GM10248 (cell line): ENCODE data around the gene ZRANB1.

Experiments
- CTCF ChIA-PET: fragments of 300-600 bp; sonication (Branson Sonifier 250); formaldehyde crosslinking; extraction: SDS; loops from one replicate; lab custom pipeline; 2021; ENCODE audit warnings: antibody characterized with exemption; lab: Yijun Ruan, JAX
- POLR2A ChIA-PET: fragments of 350-650 bp; sonication (Branson Sonifier 250); formaldehyde crosslinking; extraction: SDS; loops from one replicate; lab custom pipeline; 2020; ENCODE audit warnings: antibody characterized with exemption; lab: Yijun Ruan, JAX
- DNase-seq: peaks from one replicate; pipeline ENCODE4 v3.0.0; 2012; ENCODE audit errors: extremely low spot score
- CTCF ChIP-seq: IDR thresholded peaks from 2 replicates; pipeline ENCODE4 v1.5.1; 2012; ENCODE audit warnings: mild to moderate bottlenecking, low read depth; ENCODE audit errors: extremely low read depth, missing control alignments, control extremely low read depth

ZRANB1 gene

GRCh38 chr10:125014086-125014830 is 72.3 kb downstream of the ZRANB1 start:
- POLR2A ChIA-PET, result no interaction called here
- DNase-seq, result no peak
- CTCF ChIA-PET, result interaction anchor here (1.1 to 1.4 kb wide), 2 partner anchors 22 to 34 kb away, joined by 3 read pairs; no protein-coding TSS in a partner anchor
- no peak for TF ChIP-seq CTCF

GRCh38 chr10:125014836-125015355 is 73.0 kb downstream of the ZRANB1 start:
- CTCF ChIA-PET, result interaction anchor here (1.1 to 1.4 kb wide), 2 partner anchors 23 to 33 kb away, joined by 3 read pairs; no protein-coding TSS in a partner anchor
- no peak for DNase-seq
- TF ChIP-seq CTCF, result no peak
- POLR2A ChIA-PET, result no interaction called here

GRCh38 chr10:125015356-125015944 is 73.5 kb downstream of the ZRANB1 start:
- no peak for TF ChIP-seq CTCF
- ChIA-PET CTCF (interaction anchor here (1.1 to 1.4 kb wide), 2 partner anchors 23 to 33 kb away, joined by 3 read pairs; no protein-coding TSS in a partner anchor), POLR2A (no interaction called here)
- DNase-seq, result no peak

- no peak for DNase-seq
- POLR2A ChIA-PET, result no interaction called here
- CTCF ChIA-PET, result interaction anchor here (1.4 kb wide), 1 partner anchor 17 kb away, joined by 5 read pairs; no protein-coding TSS in a partner anchor
- no peak for TF ChIP-seq CTCF
These were observed 74.2 kb downstream of the ZRANB1 start for GRCh38 chr10:125016123-125016522.

- POLR2A ChIA-PET, result no interaction called here
- no peak for DNase-seq
- CTCF ChIA-PET, result interaction anchor here (1.4 to 1.6 kb wide), 3 partner anchors 10 to 31 kb away, joined by 4 to 8 read pairs (median 5); no protein-coding TSS in a partner anchor
- TF ChIP-seq CTCF, result no peak
These were observed 74.8 kb downstream of the ZRANB1 start for GRCh38 chr10:125016611-125017202.
